ENCODE results near the gene LOC101059915.
"Not testable (repeated sequence)": the region's sequence is repeated elsewhere in the genome, so short reads cannot be mapped to it uniquely, and the experiment has no call there.

LOC101059915 gene

DNA sequence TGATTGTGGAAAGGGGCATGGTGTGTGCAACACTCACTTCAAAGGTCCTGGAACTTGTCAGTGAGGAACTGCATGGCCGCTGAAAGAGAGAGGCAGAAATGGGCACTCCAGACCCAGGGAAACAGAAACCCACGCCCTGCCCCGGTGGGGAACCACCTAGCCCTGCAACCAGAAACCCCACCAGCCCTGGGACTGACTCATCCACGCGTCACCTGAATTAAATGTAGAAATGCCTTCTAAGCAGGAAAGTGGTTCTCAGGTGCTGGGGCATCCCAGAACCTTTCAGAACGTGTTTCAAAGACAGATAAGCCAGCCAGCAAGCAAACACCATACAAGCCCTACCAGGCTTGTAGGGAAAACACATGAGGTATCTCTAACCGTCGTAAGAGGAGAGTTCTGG is 4.1 kb upstream of the LOC101059915 start:
- not testable (repeated sequence) for H3K9me3 ChIP-seq (ENCODE audit: low read length); H3K79me2 ChIP-seq (replicated peaks; ENCODE audit: insufficient read depth, low read length)

DNA sequence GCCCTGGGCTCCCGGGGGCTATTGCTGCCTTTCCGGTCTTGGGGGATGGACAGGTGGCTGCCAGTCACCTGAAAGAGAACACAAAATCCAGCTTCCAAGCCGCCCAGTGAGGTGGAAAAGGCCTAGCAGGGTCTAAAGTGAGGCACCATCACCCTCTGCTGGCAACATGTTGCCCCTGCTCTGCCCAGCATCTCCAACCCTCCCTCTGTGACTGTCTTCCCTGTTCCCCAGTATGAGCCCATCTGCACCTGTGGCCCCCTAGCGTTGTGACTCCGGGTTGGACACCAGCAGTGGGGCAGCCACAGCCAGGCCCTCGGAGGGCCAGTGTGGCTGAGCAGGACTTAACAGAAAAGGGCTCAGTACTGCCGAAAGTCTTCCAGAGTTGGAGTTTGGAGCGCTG is 3.1 kb upstream of the LOC101059915 start:
- H3K27me3 ChIP-seq (ENCODE audit: insufficient read depth, low read depth, low read length); H3K9me2 ChIP-seq (ENCODE audit: insufficient read depth, low read length); H3K9me3 ChIP-seq (ENCODE audit: low read length); H4K20me1 ChIP-seq (ENCODE audit: insufficient read depth); H3F3A ChIP-seq (ENCODE audit: insufficient read depth, low read length, poor library complexity, severe bottlenecking); H2AFZ ChIP-seq (ENCODE audit: low read depth, low read length); H3K36me3 ChIP-seq (ENCODE audit: insufficient read depth, low read length); H3K27ac ChIP-seq (ENCODE audit: low read length); H3K9ac ChIP-seq (ENCODE audit: low read length); H3K79me2 ChIP-seq (replicated peaks; ENCODE audit: insufficient read depth, low read length); H3K4me3 ChIP-seq (ENCODE audit: low read length); H3K4me2 ChIP-seq (ENCODE audit: low read length): not testable (repeated sequence)

More for the DNA sequence above, 4.1 kb upstream of the LOC101059915 start:
- not testable (repeated sequence) for H3K27ac ChIP-seq (ENCODE audit: low read length); H4K20me1 ChIP-seq (ENCODE audit: insufficient read depth); H3K27me3 ChIP-seq (ENCODE audit: insufficient read depth, low read depth, low read length); H3K9ac ChIP-seq (ENCODE audit: low read length); H3F3A ChIP-seq (ENCODE audit: insufficient read depth, low read length, poor library complexity, severe bottlenecking); H3K9me2 ChIP-seq (ENCODE audit: insufficient read depth, low read length); H3K36me3 ChIP-seq (ENCODE audit: insufficient read depth, low read length); H2AFZ ChIP-seq (ENCODE audit: low read depth, low read length); H3K4me2 ChIP-seq (ENCODE audit: low read length); H3K4me3 ChIP-seq (ENCODE audit: low read length)

- H3K9me2 ChIP-seq (ENCODE audit: insufficient read depth, low read length), result no peaks in the 10 kb centered on the region
- H3F3A ChIP-seq (ENCODE audit: insufficient read depth, low read length, poor library complexity, severe bottlenecking), result no peaks in the 10 kb centered on the region
- no peaks in the 10 kb centered on the region for H3K9me3 ChIP-seq (ENCODE audit: low read length)
- TF ChIP-seq SMC3 (conservative IDR thresholded peaks at IDR 0.05; ENCODE audit: poor library complexity) (no peak), POLR2AphosphoS5 (IDR thresholded peaks at IDR 0.05) (no peak), EZH2 (IDR thresholded peaks at IDR 0.05; ENCODE audit: borderline replicate concordance, insufficient read depth, low read length, poor library complexity, severe bottlenecking) (no peak), CTCF (IDR thresholded peaks at IDR 0.05; ENCODE audit: poor library complexity, severe bottlenecking) (no peak), TAF1 (IDR thresholded peaks at IDR 0.05; ENCODE audit: low read depth) (no peak), MXI1 (conservative IDR thresholded peaks at IDR 0.05; ENCODE audit: poor library complexity, severe bottlenecking) (no peak), REST (IDR thresholded peaks at IDR 0.05; ENCODE audit: borderline replicate concordance) (no peak), RAD21 (conservative IDR thresholded peaks at IDR 0.05) (no peak), EP300 (conservative IDR thresholded peaks at IDR 0.05; ENCODE audit: poor library complexity, severe bottlenecking) (no peak)
- no peaks in the 10 kb centered on the region for H3K27me3 ChIP-seq (ENCODE audit: insufficient read depth, low read depth, low read length)
- H3K36me3 ChIP-seq (ENCODE audit: insufficient read depth, low read length), result no peaks in the 10 kb centered on the region
- no peak overlapping the region for H3K27ac ChIP-seq (ENCODE audit: low read length)
- H3K9ac ChIP-seq (ENCODE audit: low read length), result no peak overlapping the region
- no peak overlapping the region for H2AFZ ChIP-seq (ENCODE audit: low read depth, low read length)
- no peaks in the 10 kb centered on the region for H3K79me2 ChIP-seq (replicated peaks; ENCODE audit: insufficient read depth, low read length)
- H4K20me1 ChIP-seq (ENCODE audit: insufficient read depth), result no peaks in the 10 kb centered on the region
- no peak overlapping the region for H3K4me3 ChIP-seq (ENCODE audit: low read length)
- H3K4me2 ChIP-seq (ENCODE audit: low read length), result no peak overlapping the region
Measured at GRCh38 chrX:71664889-71665491, 2.4 kb upstream of the LOC101059915 start.

Measured in neural cell (in vitro differentiated cells).